SH-SY5Y (cell line): Measurements from ENCODE around the gene CACNA1A.

Source experiments
- GATA2 ChIP-seq: IDR thresholded peaks from 2 replicates; pipeline ENCODE4 v1.6.1; 2011; ENCODE audit warnings: mild to moderate bottlenecking, low read depth, low read length
- GATA3 ChIP-seq: IDR thresholded peaks from 2 replicates; pipeline ENCODE4 v1.6.1; 2011; ENCODE audit warnings: low read depth, mild to moderate bottlenecking, low read length, moderate library complexity

Gene CACNA1A

GRCh38 chr19:13215572-13216380, 290.5 kb downstream of the CACNA1A start:
- TF ChIP-seq GATA2, result no peak

GRCh38 chr19:13214036-13214730, 292.1 kb downstream of the CACNA1A start:
- TF ChIP-seq GATA2, result no peak
- no peak for TF ChIP-seq GATA3

DNA sequence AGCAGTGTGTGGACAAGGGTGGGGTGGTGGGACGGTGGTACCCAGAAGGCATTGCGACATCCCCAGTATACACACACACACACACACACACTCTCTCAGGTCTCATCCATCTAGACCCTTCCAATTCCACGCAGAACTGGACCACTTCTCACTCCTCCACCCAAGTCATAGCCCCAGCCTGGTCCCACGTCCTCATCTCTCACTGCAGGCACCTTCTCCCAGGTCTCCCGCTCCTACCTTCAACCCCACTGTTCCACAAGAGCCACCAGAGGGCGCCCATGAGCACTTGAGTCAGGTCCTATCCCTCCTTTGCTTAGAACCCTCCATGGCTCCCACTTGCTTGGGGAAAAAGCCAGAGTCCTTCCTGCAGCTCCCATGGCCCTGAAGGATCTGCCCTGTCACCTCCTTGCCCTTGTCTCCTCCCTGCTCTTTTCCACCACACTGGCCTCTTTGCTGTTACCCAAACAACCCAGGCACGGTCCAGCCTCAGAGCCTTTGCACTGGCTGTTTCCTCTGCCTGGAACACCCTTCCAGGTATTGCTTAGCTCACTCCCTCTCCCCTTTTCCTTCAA, 293.4 kb downstream of the CACNA1A start:
- TF ChIP-seq GATA3 (no peak), GATA2 (no peak)

DNA sequence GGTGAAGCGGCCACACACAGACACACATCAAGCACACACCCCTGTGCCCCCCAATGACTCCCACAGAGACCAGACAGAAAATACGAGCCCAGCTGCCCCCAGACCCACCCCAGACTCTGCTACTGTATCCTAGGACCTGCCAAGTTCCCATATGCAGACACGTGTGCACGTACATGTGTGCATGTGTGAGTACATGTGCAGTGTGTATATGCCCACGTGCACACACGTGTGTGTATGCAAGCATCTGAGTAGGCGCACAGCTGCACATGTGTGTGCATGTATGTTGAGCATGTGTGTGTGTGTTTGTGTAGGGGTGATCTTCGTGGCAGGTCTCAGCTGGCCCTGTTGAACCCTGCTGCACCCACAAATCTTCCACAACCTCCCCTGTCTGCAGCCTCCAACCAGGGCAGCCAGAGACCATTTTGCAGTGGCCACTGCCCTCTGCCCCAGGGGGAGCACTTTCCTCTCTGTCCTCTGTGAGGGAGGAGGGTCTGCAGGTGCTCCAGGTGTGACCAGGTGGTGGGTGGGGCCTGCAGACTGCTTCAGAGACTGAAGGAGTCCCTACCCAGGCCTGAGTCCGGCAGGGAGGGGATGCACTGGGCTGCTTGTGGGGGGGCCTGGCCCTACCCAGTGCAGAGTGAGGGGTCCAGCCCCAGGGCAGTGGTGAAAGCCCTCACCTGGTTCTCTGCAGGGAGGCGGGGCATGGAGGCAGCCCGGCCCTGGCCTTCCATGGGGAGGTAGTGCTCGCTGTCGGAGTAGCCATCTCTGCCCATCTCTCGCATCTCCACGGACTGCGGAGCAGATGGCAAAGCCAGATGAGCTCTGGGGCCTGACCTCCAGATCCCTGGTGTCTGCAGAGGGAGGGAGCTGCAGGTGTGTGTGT, 294.6 kb downstream of the CACNA1A start:
- TF ChIP-seq GATA3, result no peak
- no peak for TF ChIP-seq GATA2

GRCh38 chr19:13210941-13211340, 295.3 kb downstream of the CACNA1A start:
- TF ChIP-seq GATA2 (no peak), GATA3 (no peak)

DNA sequence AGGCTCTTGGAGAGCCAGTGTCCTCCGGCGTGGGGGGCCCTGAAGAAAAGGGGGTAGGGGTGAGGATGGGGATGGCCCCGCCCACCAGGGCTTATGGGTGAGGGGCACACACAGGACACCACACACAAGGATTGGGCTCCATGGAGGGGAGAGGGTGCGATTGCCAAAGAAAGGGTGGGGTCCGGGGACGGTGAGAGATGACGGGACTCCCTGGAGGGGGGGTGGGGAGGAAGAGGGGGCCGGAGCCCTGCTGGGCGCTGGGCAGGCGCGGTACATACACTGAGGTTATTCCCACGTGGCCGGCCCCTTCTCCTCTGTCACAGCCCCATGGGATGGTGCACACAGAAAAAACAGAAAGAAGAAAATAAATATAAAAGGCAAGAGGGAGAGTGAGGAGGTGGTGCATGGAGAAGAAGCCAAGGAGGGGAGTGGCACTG, 295.9 kb downstream of the CACNA1A start:
- no peak for TF ChIP-seq GATA3
- no peak for TF ChIP-seq GATA2

DNA sequence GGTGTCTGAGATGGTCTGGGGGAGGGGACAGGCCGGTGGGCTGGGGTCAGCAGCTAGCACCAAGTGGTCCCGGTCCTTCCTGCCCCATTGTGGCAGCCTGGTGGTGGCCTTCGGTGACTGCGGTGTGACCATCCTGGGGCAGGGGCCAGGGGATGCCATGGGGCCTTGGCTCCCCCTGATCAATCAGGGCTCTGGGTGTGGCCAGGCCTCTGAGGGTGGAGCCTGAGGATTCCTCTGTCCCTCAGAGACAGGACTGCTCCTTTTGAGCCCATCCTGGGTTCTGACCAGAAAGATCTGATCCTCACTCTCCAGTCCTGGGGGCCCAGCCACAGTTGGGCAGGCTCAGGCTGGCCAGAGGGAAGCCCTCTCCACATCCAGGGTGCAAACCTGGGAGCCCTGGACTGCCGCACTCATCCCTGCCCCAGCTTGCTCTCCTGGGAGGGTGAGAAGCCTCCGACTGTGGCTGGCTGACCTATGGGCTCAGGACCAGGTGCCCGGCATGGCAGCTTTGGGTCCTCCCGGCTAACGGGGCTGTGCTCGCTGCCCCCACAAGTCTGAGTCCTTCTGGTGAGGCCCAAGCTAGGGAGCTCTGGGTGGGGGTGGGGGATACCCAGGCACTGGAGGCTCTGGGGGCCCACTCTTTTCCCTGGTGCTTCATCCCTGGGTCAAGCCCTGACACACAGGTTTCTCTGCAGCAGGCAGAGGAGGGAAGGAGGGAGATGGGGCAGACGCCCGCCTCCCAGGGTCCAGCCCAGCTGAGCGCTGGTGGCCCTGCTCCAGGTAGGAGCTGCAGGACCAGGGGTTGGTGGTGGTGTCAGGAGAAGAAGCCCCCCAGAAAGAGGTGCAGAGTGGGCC, 296.6 kb downstream of the CACNA1A start:
- TF ChIP-seq GATA2 (no peak), GATA3 (no peak)

DNA sequence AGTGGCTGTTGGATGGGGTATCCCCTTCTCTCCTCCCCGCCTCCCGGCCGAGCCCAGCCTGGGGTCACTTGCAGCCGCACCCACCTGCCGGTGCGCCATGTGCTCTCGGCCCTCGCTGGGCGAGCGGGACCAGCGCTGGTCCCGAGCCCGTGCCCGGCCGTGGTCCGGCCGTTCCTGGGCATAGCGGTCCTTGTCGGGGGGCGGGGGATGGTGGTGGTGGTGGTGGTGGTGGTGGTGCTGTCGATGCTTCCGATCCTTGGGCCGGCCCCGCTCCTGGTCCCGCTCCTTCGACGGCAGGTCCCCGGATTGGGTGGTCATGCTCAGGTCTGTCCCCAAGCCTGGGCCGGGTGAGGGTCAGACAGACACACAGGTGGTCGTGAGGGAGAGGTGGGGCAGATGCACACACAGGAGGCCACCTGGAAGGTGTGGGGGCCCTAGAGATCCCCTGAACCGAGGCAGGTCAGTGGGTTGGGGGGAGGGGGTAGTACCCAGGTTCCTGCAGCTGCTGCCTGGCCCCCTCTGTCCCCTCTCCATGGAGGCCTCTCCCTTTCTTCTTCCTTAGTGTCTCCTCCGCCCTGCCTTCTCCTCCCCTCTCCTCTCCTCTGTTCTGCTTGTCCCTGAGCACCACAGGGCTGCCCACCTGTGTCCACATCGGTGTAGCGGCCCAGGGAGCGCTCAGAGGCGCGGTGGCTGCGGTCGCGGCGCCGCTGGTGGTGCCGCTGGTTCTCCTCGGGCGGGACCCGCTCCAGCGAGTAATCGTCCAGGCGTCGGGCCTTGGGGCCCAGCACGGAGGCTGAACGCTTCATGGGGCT, 297.4 kb downstream of the CACNA1A start:
- no peak for TF ChIP-seq GATA2
- no peak for TF ChIP-seq GATA3

- TF ChIP-seq GATA2 (no peak), GATA3 (no peak)
These were observed 298.2 kb downstream of the CACNA1A start for GRCh38 chr19:13207846-13208671.

GRCh38 chr19:13207237-13207845, 298.9 kb downstream of the CACNA1A start:
- TF ChIP-seq GATA2 (no peak), GATA3 (no peak)

DNA sequence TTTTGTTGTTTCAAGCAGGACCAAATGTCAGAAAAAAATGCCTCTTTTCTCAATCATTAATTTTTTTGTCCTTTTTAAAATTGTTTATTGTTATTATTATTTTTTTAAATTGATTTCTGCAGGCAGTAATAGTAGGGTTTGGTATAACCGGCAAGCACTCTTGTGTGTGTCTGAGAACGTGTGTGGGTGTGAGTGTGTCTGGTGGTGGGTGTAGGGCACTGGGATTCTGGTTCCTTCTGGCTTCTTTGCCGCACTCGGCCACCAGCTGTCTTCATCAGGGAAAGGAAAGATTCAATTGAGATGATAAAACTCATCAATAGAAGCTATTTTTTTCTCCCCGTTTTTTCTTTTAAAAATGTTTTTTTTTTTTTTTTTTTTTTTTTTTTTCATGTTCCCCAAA, 299.7 kb downstream of the CACNA1A start:
- TF ChIP-seq GATA2, result no peak
- TF ChIP-seq GATA3, result no peak
